Large intestine (tissue), 3 donors: ENCODE data around the gene PRRX2. TPM values are rescaled to one million over a fixed set of nuclear protein-coding genes. Genes with fewer than 3 reads are reported as not detected.
A peak's percentile ranks its signal among the peaks of the same experiment; 100 is the strongest.
"Not testable (repeated sequence)": the region's sequence is repeated elsewhere in the genome, so short reads cannot be mapped to it uniquely, and the experiment has no call there.

Experiments
- DNase-seq, 2 donors: peaks; one replicate each; pipeline versions ENCODE4 v3.0.0 to v3.0.0-alpha.2; 2013
- H3K27ac ChIP-seq: one replicate; pipeline ENCODE4 v1.5.1; 2013; ENCODE audit warnings: low read length
- H3K27me3 ChIP-seq: 2 replicates; pipeline ENCODE4 v1.6.1; 2013; ENCODE audit warnings: low read length; ENCODE audit not compliant: control insufficient read depth, insufficient read depth
- H3K36me3 ChIP-seq: 2 replicates; pipeline ENCODE4 v1.6.1; 2013; ENCODE audit warnings: low read length; ENCODE audit not compliant: control insufficient read depth, insufficient read depth
- H3K4me1 ChIP-seq: one replicate; pipeline ENCODE4 v1.6.1; 2013; ENCODE audit warnings: low read length; ENCODE audit not compliant: control insufficient read depth, insufficient read depth
- H3K4me3 ChIP-seq: one replicate; pipeline ENCODE4 v1.5.1; 2013; ENCODE audit warnings: low read length
- H3K9me3 ChIP-seq: one replicate; pipeline ENCODE4 v1.6.1; 2013; ENCODE audit warnings: mild to moderate bottlenecking, low read depth, low read length, moderate library complexity; ENCODE audit not compliant: control insufficient read depth
- WGBS: methylation state at CpG from one replicate; pipeline ENCODE4 v1.1.5; 2013; ENCODE audit warnings: low lambda C conversion rate; ENCODE audit not compliant: insufficient coverage; 5-methylcytosine and 5-hydroxymethylcytosine counted together
- polyA plus RNA-seq: library from polyadenylated mRNA; unstranded; fragments of 120-200 nt; gene quantifications from one replicate; pipeline ENCODE4 v1.2.1, GENCODE V29; 2013

PRRX2 gene
- polyA plus RNA-seq, 1 donor = 1.6 TPM

- no peaks in the 10 kb centered on the region for H3K27me3 ChIP-seq
- DNase-seq = no peak
- H3K4me3 ChIP-seq = no peak overlapping the region
- no CpG with 5 or more reads among the region's 7 CpGs for WGBS
- H3K27ac ChIP-seq = no peak overlapping the region
- H3K36me3 ChIP-seq = no peaks in the 10 kb centered on the region
- no peaks in the 10 kb centered on the region for H3K9me3 ChIP-seq
- no peaks in the 10 kb centered on the region for H3K4me1 ChIP-seq
These were observed 79.8 kb downstream of the PRRX2 start for GRCh38 chr9:129745200-129745599.

- Histone ChIP-seq H3K4me1 (no peaks in the 10 kb centered on the region), H3K27me3 (no peaks in the 10 kb centered on the region), H3K36me3 (no peaks in the 10 kb centered on the region), H3K9me3 (no peaks in the 10 kb centered on the region), H3K4me3 (no peak overlapping the region), H3K27ac (no peak overlapping the region)
- no peak for DNase-seq
- no CpG with 5 or more reads among the region's 9 CpGs for WGBS
These were observed 80.8 kb downstream of the PRRX2 start for GRCh38 chr9:129746092-129746777.

DNA sequence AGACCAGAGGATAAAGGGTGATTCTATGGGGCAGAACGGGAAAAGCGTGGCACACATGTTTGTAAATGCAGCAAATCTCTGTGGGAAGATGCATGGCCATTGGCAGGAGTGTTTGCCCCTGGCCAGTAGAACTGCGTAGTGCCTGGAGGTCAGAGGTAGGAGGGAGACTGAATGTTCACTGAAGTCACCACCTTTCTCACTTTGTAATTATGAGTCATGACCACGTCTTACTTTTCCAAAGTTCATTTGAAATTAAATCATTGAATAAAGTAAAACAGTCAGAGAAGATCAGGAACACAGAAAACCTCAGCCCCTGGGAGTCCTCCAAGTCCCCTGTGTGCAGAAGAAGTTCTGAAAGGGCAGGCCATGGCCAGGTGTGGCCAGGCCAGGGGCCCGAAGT lies 82.8 kb downstream of the PRRX2 start:
- DNase-seq = no peak
- 83% methylated on average over 1 of the region's 5 CpGs for WGBS
- no peaks in the 10 kb centered on the region for H3K36me3 ChIP-seq
- H3K27ac ChIP-seq = no peak overlapping the region
- peaks cover 10% of the 10 kb centered on the region for H3K27me3 ChIP-seq
- no peaks in the 10 kb centered on the region for H3K9me3 ChIP-seq
- peaks cover 10% of the 10 kb centered on the region for H3K4me1 ChIP-seq
- no peak overlapping the region for H3K4me3 ChIP-seq

- DNase-seq, H3K36me3 ChIP-seq, H3K27ac ChIP-seq, H3K27me3 ChIP-seq, H3K9me3 ChIP-seq, H3K4me3 ChIP-seq: not testable (repeated sequence)
- H3K4me1 ChIP-seq = peaks cover 12% of the 10 kb centered on the region
- no CpG with 5 or more reads among the region's 4 CpGs for WGBS
These were observed 83.6 kb downstream of the PRRX2 start for GRCh38 chr9:129749052-129749451.

DNA sequence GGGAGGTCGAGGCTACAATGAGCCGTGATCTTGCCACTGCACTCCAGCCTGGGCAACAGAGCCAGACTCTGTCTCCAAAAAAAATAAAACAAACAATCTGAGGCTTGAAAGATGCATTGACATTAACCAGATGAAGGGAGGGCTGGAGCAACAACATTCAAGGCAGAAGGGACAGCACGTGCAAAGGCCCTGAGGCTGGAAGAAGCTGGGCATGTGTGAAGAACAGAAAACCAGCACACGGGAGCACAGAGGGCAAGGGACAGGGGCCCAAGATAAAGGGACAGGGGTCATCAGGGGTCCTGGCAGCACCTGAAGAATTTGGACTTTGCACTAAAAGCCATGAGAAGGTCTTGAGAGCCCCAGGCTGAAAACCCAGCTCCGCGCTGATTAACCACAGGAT lies 84.1 kb downstream of the PRRX2 start:
- Histone ChIP-seq H3K4me1 (peaks cover 12% of the 10 kb centered on the region), H3K4me3 (no peak overlapping the region), H3K27me3 (peaks cover 10% of the 10 kb centered on the region), H3K36me3 (no peaks in the 10 kb centered on the region), H3K9me3 (no peaks in the 10 kb centered on the region), H3K27ac (no peak overlapping the region)
- no peak for DNase-seq
- WGBS = 80% methylated on average over 1 of the region's 6 CpGs

GRCh38 chr9:129750013-129750638 lies 84.7 kb downstream of the PRRX2 start:
- Histone ChIP-seq H3K27ac (no peak overlapping the region), H3K9me3 (no peaks in the 10 kb centered on the region), H3K4me1 (peaks cover 12% of the 10 kb centered on the region), H3K27me3 (peaks cover 10% of the 10 kb centered on the region), H3K4me3 (no peak overlapping the region), H3K36me3 (no peaks in the 10 kb centered on the region)
- DNase-seq = no peak
- WGBS = no CpG with 5 or more reads among the region's 9 CpGs

GRCh38 chr9:129751841-129752801 lies 86.7 kb downstream of the PRRX2 start:
- Histone ChIP-seq H3K4me1 (peaks cover 12% of the 10 kb centered on the region), H3K9me3 (no peaks in the 10 kb centered on the region), H3K27ac (no peak overlapping the region), H3K4me3 (peak overlapping the region; percentile 30), H3K27me3 (peaks cover 10% of the 10 kb centered on the region), H3K36me3 (no peaks in the 10 kb centered on the region)
- no peak for DNase-seq
- WGBS = no CpG with 5 or more reads among the region's 31 CpGs

DNA sequence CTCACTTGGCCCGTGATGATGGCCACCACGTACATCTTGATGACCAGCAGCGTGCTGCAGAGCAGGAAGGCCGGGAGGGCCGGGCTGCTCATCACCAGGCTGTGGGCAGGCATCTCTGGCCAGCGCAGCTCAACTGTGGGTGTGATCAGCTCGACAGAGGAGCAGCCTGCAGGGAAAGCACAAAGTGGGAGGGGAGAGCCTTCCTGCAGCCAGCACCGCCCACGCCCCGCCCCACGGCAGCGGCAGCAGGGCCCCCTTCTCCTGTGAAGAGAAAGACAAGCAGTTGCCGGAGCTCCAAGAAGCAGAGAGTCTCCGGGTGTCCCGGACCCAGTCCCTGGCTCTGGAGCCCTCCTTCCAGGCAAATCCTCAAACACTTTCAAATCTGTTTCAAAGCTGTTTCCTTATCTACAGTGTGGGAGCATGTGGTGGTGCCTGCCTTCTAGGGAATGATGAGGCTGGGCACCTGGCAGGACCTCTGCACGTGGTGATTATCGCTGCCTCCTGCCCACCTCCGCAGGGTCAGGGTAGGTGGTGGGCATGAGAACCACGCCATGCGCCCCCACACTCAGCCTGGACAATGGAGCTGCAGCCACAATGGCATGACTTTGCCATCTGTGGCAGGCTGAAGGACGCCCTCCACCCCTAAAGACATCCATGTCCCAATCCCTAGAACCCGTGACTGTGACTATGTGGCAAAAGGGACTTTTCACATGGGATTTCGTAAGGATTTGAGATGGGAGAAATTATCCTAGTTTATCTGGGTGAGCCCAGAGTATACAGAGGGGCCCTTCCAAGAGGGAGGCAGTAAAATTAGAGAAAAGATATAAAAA lies 87.7 kb downstream of the PRRX2 start, which contains the start of gene PTGES:
Gene PTGES, minus strand, starts transcription at position 143 of the 830 bp plus-strand sequence. Its CDS starts 30 bp downstream, at position 113.
- Histone ChIP-seq H3K4me3 (peak within 1 kb of the TSS; percentile 30), H3K27me3 (peaks cover 10% of the 10 kb centered on the region), H3K9me3 (no peaks in the 10 kb centered on the region), H3K4me1 (peaks cover 12% of the 10 kb centered on the region), H3K36me3 (no peaks in the 10 kb centered on the region), H3K27ac (peak within 1 kb of the TSS; percentile 41)
- WGBS = no CpG with 5 or more reads among the region's 23 CpGs
- peak; percentile 71 to 75 for DNase-seq

- no peak for DNase-seq
- H3K4me1 ChIP-seq = peaks cover 12% of the 10 kb centered on the region
- H3K27ac ChIP-seq = no peak overlapping the region
- H3K4me3 ChIP-seq = no peak overlapping the region
- no CpG with 5 or more reads among the region's 5 CpGs for WGBS
- no peaks in the 10 kb centered on the region for H3K9me3 ChIP-seq
- H3K27me3 ChIP-seq = peaks cover 10% of the 10 kb centered on the region
- H3K36me3 ChIP-seq = no peaks in the 10 kb centered on the region
These were observed 89.7 kb downstream of the PRRX2 start for GRCh38 chr9:129755151-129755550.
